Left colon (tissue), 2 donors: ENCODE results near the gene FANCF. TPM values are rescaled to one million over a fixed set of nuclear protein-coding genes. Genes with fewer than 3 reads are reported as not detected.

Source experiments
- ATAC-seq: fragments of 200-7000 bp; cut with Tn5 transposase; one replicate; pipeline ENCODE4 v1.9.1; 2020; ENCODE audit warnings: mild to moderate bottlenecking, moderate library complexity
- DNase-seq, 2 donors: peaks; one replicate each; pipeline ENCODE4 v3.0.0-alpha.2; 2020
- intact Hi-C, 2 donors: fragments of 100-400 bp; cut with DNase I in 1 of 2; cut with micrococcal nuclease in 1 of 2; formaldehyde crosslinking; loops; one replicate each; pipeline versions ENCODE4 v1.11.2 to v1.14.0; 2022; cut with DNase I, micrococcal nuclease
- total RNA-seq, 2 donors: library from RNA; stranded (reverse); fragmentation: NEBNext Ultra II Directional; extraction: Animal tissue kit (Norgen Biotek cat#: 25700); gene quantifications; one replicate each; pipeline ENCODE4 v1.2.1, GENCODE V29; 2021
- donor health status: DM: no; HTN: no; CAD: no.
- donor health status: DM: yes; HTN: yes; CAD: no.

FANCF gene
- total RNA-seq, 2 donors from 2014 or later = 13.3 to 17.5 TPM

DNA sequence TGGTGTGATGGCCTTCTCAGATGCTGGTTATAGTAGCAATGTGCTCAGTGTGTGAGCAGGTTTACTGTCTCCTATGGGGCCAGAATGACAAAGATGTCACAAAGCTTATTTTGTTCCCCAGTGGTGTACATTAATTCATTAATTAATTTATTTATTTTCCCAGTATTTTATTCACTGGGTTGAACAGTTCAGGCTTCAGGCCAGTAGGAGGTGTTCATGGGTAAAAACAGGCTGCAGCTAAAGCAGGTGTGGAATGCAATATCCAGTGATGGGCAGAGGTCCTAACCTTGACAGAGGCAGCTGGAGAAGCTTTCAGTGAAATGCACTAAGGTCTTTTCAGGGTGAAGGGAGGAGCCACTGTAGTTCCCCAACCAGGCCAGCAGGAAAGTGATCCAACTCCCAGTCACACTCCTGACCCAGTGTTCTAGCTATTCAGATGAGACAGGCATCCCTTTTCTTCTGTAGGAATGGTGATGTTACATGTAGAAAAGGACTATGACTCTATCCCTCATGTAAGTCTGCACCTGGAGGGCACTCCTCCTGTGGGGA is 7.8 kb upstream of the FANCF start:
- intact Hi-C loops = no loop called here
- no peak for ATAC-seq
- DNase-seq = no peak

DNA sequence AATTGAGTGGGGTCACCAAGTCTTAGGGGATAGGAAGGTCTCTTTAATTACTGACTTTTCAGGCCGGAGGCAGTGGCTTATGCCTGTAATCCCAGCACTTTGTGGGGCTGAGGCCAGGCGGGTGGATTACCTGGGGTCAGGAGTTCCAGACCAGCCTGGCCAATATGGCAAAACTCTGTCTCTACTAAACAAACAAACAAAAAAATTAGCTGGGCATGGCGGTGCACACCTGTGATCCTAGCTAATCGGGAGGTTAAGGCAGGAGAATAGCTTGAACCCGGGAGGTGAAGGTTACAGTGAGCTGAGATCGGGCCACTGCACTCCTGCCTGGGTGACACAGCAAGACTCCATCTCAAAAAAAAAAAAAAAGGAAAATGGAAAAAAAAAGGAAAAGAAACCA is 1.8 kb upstream of the FANCF start:
- ATAC-seq = no peak
- intact Hi-C loops = no loop called here

DNA sequence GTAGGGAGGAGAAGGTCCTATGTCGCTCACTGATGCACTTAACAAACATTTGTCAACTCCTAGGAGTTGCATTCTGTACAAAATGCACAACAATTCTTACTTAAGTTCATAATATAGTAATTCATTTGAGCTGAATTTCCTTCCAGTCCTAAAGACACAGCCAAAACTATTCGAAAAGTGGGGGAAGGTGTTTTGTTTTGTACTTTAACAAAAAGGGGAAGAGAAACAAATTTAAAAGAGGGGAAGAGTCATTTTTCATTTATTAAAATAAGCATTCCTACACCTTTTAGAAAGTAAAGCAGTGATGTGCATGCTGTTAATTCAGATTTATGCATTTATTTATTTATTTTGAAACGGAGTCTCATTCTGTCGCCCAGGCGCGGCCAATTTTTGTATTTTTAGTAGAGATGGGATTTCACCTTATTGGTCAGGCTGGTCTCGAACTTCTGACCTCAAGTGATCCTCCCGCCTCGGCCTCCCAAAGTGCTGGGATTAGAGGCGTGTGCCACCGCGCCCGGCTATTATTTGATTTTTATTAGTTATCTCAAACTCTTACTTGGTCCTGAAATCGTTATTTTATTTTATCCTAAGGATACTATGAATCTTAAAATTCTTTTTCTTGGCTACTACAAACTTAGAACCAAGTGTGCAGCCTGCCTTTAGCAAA is 1.1 kb upstream of the FANCF start:
- intact Hi-C loops = no loop called here
- ATAC-seq (no peak), DNase-seq (no peak)

More for the DNA sequence above, 1.8 kb upstream of the FANCF start:
- DNase-seq = no peak

DNA sequence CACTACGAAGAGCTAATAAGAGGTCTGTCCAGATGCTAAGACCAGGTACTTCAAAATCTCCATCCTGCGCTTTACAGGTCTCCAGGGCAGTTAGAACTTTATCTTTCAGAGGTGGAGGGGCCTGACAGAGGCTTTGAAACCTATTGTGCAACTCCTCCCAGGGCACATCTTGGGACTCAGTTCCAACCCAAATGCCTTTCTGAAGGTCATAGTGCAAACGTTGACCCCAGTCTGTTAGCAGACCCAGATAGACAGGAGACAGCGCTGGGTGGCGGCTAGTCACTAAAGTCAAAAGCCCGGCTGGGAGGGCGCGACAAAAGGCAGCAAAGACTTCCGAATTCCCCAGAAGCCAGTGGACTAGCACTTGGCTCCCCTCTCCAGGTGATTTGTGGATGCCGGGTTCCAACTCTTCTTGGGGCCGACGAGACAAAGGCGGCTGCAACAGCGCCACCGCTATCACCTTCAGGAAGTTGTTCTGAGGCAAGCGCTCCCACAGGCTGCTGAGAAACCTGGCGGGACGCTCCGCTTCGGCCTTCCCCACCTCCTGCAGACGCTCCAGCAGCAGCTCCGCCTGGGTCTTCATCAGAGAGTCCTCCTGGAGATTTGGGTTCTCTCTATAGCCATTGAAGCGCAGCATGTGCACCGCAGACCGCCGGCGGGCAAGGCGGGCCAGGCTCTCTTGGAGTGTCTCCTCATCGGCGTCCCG is 728 bp downstream of the FANCF start:
- peak; percentile 74 for ATAC-seq
- intact Hi-C loops = no loop called here
- peak; percentile 72 to 83 for DNase-seq

DNA sequence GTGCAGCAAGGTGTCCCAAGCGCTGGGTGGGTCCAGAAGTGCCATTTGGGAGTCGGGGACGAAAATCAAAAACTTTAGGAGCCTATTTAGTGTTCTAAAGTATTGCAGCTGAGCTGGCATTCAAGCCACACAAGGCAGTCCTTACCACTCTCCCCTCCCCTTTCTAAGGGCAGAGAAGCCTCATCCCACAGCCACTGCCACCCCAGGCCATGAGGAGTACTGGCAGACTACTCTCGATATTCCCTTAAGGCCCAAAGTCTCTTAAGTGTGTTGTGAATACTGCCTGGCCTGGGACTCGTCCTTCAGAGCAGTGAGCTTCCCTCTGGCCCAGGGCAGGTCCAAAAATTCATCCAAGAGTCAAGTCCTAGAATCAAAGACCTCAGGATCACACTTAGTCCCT is 7.8 kb downstream of the FANCF start:
- ATAC-seq = no peak
- intact Hi-C loops = no loop called here
- DNase-seq = no peak

DNA sequence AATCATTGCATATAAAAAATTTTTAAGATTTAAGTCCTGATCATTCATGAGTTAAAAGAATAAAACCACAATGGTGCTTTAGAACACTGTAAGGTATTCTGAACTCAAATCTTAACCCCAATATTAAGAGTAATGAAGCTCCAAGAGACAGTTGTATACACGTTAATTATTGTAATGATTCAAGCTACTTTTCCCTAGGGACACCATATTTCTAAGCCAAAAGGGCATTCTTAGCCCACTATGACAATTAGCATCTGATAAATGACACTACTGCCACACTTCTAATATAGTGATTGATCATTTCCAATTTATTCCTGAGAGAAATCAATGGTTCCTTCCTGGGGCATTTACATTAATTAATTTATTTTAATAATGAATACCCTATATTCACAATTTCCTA is 21.7 kb downstream of the FANCF start:
- intact Hi-C loops = no loop called here
- DNase-seq (no peak), ATAC-seq (no peak)

DNA sequence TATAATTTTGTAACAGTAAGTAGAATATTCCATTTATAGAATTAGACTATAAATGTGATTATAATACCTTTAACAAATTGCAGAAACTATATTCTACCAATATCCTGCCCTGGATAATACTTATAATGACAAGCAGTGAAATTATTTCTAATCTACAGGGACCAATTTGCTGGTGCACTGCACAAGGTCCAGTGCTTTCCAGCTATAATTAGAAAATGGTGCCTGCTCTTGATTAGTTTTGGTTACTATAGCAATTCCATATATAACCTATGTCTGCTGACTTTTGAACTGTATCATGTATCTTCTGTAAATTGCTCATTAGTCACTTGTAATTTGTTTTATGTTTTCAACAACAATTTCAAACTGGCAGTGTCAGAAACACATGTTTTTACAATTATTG is 23.1 kb downstream of the FANCF start:
- ATAC-seq = no peak
- DNase-seq = no peak
- intact Hi-C loops = no loop called here

DNA sequence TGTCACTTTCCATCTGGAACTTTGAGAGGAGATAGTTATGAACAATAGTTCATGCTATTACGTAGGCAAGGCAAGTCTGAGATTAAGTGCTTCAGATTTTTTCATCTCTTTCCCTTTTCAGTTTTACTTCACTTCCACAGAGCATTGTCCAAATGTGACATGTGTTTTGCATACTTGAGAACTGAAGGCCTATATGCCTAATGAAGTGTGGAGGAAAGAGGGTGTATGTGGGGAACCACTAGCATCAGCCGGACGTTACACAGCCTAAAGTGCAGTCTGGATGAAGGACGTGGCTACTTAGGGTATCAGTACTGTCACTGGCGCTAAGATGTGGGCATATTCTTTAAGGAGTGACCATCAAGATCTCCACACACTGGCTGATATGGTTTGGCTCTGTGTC is 26.2 kb downstream of the FANCF start:
- intact Hi-C loops = no loop called here
- DNase-seq (no peak), ATAC-seq (no peak)

DNA sequence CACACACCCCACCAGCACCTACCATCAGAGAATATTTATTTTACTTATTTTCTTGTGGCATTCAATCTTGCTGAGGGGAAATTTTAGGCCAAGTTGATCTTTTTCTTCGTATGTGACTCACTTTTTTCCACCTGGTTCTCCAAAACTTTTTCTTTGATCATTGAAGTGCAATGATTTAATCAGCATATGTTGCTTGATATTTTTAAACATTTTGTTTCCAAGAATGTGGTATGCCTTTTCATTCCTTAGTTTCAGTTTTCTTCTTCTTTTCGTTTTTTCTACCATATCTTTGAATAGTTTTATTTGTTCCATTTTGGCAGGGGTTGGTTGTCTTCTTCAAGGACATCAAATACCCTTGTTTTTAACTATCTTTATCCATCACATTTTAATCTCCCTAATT is 28.6 kb downstream of the FANCF start:
- no peak for DNase-seq
- intact Hi-C loops = no loop called here
- no peak for ATAC-seq

DNA sequence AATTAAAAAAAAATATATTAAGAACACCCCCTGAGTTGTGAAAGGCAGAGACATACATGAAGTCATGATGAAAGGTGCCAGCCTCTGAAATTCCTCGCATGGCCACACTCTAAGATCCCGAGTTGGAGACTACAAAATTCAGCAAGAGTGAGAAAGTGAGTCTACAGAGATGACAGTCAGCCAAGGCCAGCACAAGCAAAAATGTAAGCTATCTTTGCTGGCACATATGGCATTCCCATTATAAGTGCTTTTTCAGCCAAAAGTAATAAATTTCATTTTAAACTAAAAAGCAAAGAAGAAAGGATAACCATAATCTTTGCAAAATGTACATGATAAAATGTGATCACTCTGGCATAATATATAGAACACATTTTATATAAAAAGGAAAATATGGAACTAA is 40.6 kb downstream of the FANCF start:
- DNase-seq (no peak), ATAC-seq (no peak)
- intact Hi-C loops = no loop called here

DNA sequence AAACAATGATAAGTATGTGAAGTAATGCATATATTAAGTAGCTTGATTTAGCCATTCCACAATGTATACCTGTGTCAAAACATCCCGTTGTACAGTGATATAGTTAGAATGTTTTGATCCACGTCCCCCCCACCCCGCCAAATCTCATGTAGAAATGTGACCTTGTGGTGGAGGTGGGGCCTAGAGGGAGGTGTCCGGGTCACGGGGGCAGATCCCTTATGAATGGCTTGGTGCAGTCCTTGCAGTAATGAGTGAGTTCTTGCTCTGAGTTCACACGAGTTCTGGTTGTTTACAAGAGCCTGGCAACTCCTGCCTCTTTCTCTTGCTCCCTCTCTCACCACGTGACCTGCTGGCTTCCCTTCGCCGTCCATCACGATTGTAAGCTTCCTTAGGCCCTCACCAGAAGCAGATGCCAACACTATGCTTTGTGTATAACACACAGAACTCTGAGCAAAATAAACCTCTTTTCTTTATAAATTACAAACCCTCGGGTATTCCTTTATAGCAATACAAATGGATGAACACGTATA is 41.6 kb downstream of the FANCF start:
- no peak for DNase-seq
- no peak for ATAC-seq
- intact Hi-C loops = no loop called here

DNA sequence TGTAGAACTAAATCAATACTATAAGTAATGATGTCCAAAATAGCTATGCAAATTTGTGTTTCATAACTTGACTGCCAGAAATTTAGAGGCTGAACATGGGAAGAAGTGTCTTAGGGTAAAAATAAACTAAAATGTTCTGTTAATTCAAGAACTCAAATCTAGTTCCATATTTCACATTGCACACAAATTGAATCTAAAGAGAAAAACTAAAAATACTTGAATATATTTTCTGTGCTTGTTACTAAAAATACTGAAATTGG is 43.5 kb downstream of the FANCF start:
- intact Hi-C loops = no loop called here
- ATAC-seq = no peak
- no peak for DNase-seq

DNA sequence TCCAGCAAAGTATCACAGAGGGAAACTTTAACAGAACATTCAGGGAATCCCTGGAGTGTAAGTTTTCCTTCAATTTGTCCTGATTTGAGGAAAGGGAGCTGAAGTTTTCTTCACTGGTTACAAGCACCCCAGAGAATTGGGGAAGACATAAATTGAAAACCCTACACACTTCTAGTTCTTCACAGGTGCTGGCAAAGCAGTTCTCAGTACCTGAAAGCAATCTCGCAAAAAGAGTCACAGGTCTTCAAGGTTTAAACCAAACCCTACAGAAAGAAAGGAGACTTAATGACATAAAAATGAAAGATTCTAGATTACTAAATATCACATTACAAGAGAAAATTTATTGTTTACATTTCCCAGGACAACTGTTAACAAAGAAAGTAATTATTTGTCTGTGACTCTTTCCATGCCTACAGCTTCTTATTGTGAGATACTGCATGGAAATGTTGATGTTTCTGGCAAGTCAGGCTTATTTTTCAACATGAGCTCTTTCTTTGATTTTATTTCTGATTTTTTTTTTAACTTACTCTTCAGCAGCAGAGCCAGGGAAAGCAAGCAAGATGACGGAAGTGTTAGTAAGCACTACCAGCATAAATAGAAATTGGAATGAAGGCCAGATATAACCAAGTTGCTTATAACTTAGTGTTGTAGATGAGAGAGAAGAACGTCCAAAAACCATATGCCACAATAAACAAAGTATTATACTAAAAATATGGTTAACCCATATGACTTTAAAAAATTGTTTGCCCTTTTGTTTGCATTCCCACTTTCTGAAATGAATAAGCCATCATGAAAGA is 44.1 kb downstream of the FANCF start:
- DNase-seq (no peak), ATAC-seq (no peak)
- intact Hi-C loops = no loop called here

DNA sequence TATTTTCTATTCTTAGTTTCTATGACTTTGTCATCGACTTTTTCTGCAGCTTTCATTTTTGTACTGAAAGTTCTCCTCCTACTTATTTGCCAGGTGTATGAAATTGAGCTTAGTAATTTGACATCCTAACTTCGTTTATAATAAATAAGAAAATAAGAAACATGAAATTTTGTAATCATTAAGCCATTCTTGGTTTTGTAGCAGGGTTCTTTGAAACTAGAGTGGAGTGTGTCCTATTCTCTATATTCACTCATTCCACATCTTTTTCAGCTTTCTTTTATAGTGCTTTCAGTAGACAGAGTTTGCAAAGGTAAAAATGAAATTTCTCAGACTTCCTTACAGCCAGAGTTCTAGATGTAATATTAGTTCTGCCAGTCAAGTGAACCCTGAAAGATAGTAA is 47.8 kb downstream of the FANCF start:
- intact Hi-C loops = no loop called here
- DNase-seq = no peak
- no peak for ATAC-seq

Other genes starting within 250 kb of the FANCF start
- gene GAS2, start 40.8 kb upstream of the FANCF start, total RNA-seq = 1 to 10 TPM; 1.6 to 2.5 TPM
- gene SVIP, start 204.0 kb upstream of the FANCF start, total RNA-seq = 10 to 100 TPM; 21.7 to 30.2 TPM
- not detected for gene CCDC179, start 234.7 kb upstream of the FANCF start, total RNA-seq